Osteoblast (primary cell): ENCODE data around the gene DNAH17. TPM values are rescaled to one million over a fixed set of nuclear protein-coding genes. Genes with fewer than 3 reads are reported as not detected.

ENCODE experiments used
- DNase-seq: peaks from one replicate; pipeline ENCODE4 v3.0.0; 2011; ENCODE audit warnings: low spot score, mixed read lengths; ENCODE audit not compliant: insufficient read length; ENCODE audit errors: missing footprints
- H2AFZ ChIP-seq: 2 replicates; pipeline ENCODE4 v1.6.0; 2011; ENCODE audit warnings: mild to moderate bottlenecking, low read length
- H3K27ac ChIP-seq: 2 replicates; pipeline ENCODE4 v1.5.1; 2011; ENCODE audit warnings: mild to moderate bottlenecking, low read depth, low read length, moderate library complexity
- H3K27me3 ChIP-seq: 2 replicates; pipeline ENCODE4 v1.6.0; 2012; ENCODE audit warnings: mild to moderate bottlenecking, control low read depth, inconsistent platforms, low read length, moderate library complexity; ENCODE audit not compliant: insufficient read depth
- H3K36me3 ChIP-seq: 2 replicates; pipeline ENCODE4 v1.5.1; 2011; ENCODE audit warnings: mild to moderate bottlenecking, low read length, control low read depth, moderate library complexity; ENCODE audit not compliant: insufficient read depth
- H3K4me1 ChIP-seq: 2 replicates; pipeline ENCODE4 v1.5.1; 2011; ENCODE audit warnings: mild to moderate bottlenecking, low read length, control low read depth, moderate library complexity; ENCODE audit not compliant: insufficient read depth
- H3K4me2 ChIP-seq: 2 replicates; pipeline ENCODE4 v1.6.0; 2011; ENCODE audit warnings: mild to moderate bottlenecking, low read length; ENCODE audit not compliant: insufficient read depth
- H3K4me3 ChIP-seq: fragments of 200-600 bp; sonication (generic); 3 replicates; pipeline ENCODE4 v1.5.1; 2012; ENCODE audit warnings: mild to moderate bottlenecking, low read length, inconsistent platforms; ENCODE audit not compliant: insufficient read depth
- H3K79me2 ChIP-seq: 2 replicates; pipeline ENCODE4 v1.6.0; 2012; ENCODE audit warnings: mild to moderate bottlenecking, low read length, control low read depth, inconsistent platforms; ENCODE audit not compliant: insufficient read depth
- H3K9me3 ChIP-seq: 2 replicates; pipeline ENCODE4 v1.5.1; 2011; ENCODE audit warnings: low read depth, low read length, control low read depth
- H4K20me1 ChIP-seq: 2 replicates; pipeline ENCODE4 v1.6.0; 2012; ENCODE audit warnings: mild to moderate bottlenecking, low read length, control low read depth; ENCODE audit not compliant: insufficient read depth
- total RNA-seq: library from RNA; depleted of rRNA; stranded (reverse); fragments of >200 nt; gene quantifications from 2 replicates; pipeline ENCODE4 v1.2.3, GENCODE V29; 2012
- TF ChIP-seq, protein P1 (sequence below): IDR thresholded peaks from 2 replicates; pipeline ENCODE4 v1.5.1; 2011; ENCODE audit warnings: mild to moderate bottlenecking, low read depth, low read length, moderate library complexity; ENCODE audit errors: extremely low read depth

The DNAH17 gene
- total RNA-seq, 1 donor = under 0.01 TPM

- Histone ChIP-seq H3K9me3 (no peaks in the 10 kb centered on the region), H3K36me3 (no peaks in the 10 kb centered on the region), H2AFZ (no peak overlapping the region), H3K4me2 (no peak overlapping the region), H3K4me1 (peaks cover 5% of the 10 kb centered on the region), H3K27ac (no peak overlapping the region), H3K27me3 (peaks cover 8% of the 10 kb centered on the region), H3K79me2 (no peaks in the 10 kb centered on the region), H3K4me3 (no peak overlapping the region), H4K20me1 (peaks cover 3% of the 10 kb centered on the region)
- DNase-seq = peak; percentile 51
- TF ChIP-seq, protein P1, sequence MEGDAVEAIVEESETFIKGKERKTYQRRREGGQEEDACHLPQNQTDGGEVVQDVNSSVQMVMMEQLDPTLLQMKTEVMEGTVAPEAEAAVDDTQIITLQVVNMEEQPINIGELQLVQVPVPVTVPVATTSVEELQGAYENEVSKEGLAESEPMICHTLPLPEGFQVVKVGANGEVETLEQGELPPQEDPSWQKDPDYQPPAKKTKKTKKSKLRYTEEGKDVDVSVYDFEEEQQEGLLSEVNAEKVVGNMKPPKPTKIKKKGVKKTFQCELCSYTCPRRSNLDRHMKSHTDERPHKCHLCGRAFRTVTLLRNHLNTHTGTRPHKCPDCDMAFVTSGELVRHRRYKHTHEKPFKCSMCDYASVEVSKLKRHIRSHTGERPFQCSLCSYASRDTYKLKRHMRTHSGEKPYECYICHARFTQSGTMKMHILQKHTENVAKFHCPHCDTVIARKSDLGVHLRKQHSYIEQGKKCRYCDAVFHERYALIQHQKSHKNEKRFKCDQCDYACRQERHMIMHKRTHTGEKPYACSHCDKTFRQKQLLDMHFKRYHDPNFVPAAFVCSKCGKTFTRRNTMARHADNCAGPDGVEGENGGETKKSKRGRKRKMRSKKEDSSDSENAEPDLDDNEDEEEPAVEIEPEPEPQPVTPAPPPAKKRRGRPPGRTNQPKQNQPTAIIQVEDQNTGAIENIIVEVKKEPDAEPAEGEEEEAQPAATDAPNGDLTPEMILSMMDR = no peak
These were observed 75.8 kb downstream of the DNAH17 start for GRCh38 chr17:78501241-78502036.

DNA sequence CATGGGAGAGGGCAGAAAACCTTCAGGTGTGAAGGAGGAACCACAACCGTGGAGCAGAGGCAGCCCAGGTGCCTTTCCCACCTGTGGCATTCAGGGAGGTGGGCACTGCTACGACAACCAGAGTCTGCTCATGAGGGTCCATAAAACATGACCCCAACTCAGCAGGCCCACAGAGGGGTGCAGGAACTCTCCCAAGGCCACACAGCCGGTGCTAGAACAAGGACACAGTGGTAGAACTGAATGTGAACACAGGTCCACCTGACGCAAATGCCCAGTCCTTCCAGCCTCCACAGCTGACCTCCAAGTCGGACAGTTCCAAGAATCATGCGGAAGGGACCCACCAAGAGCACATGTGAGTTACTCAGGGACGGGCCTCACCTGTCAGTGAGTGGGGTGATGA lies 76.4 kb downstream of the DNAH17 start:
- peak; percentile 82 for DNase-seq
- no peak overlapping the region for H3K27ac ChIP-seq
- no peak overlapping the region for H2AFZ ChIP-seq
- peaks cover 8% of the 10 kb centered on the region for H3K27me3 ChIP-seq
- TF ChIP-seq, protein P1 = no peak
- H3K9me3 ChIP-seq = no peaks in the 10 kb centered on the region
- H3K79me2 ChIP-seq = no peaks in the 10 kb centered on the region
- no peaks in the 10 kb centered on the region for H3K36me3 ChIP-seq
- H3K4me1 ChIP-seq = peaks cover 5% of the 10 kb centered on the region
- H3K4me3 ChIP-seq = no peak overlapping the region
- peaks cover 3% of the 10 kb centered on the region for H4K20me1 ChIP-seq
- no peak overlapping the region for H3K4me2 ChIP-seq

GRCh38 chr17:78499715-78500540 lies 77.3 kb downstream of the DNAH17 start:
- H2AFZ ChIP-seq = no peak overlapping the region
- H3K4me1 ChIP-seq = peaks cover under 1% of the 10 kb centered on the region
- no peak overlapping the region for H3K4me2 ChIP-seq
- peaks cover 8% of the 10 kb centered on the region for H3K27me3 ChIP-seq
- no peaks in the 10 kb centered on the region for H3K9me3 ChIP-seq
- H3K79me2 ChIP-seq = no peaks in the 10 kb centered on the region
- DNase-seq = peak; percentile 73
- TF ChIP-seq, protein P1 = no peak
- no peaks in the 10 kb centered on the region for H4K20me1 ChIP-seq
- no peak overlapping the region for H3K4me3 ChIP-seq
- H3K27ac ChIP-seq = no peak overlapping the region
- no peaks in the 10 kb centered on the region for H3K36me3 ChIP-seq

- no peak overlapping the region for H3K27ac ChIP-seq
- peak; percentile 81 for DNase-seq
- H3K4me3 ChIP-seq = no peak overlapping the region
- H4K20me1 ChIP-seq = no peaks in the 10 kb centered on the region
- H3K79me2 ChIP-seq = no peaks in the 10 kb centered on the region
- no peaks in the 10 kb centered on the region for H3K9me3 ChIP-seq
- H3K4me1 ChIP-seq = no peaks in the 10 kb centered on the region
- H3K27me3 ChIP-seq = peaks cover 8% of the 10 kb centered on the region
- H2AFZ ChIP-seq = no peak overlapping the region
- no peaks in the 10 kb centered on the region for H3K36me3 ChIP-seq
- no peak overlapping the region for H3K4me2 ChIP-seq
- TF ChIP-seq, protein P1 = no peak
These were observed 78.3 kb downstream of the DNAH17 start for GRCh38 chr17:78498848-78499247.
